Measurements from ENCODE around the gene CTPS2. TPM values are rescaled to one million over a fixed set of nuclear protein-coding genes. Genes with fewer than 3 reads are reported as not detected.

CTPS2 gene
- total RNA-seq, 1 donor from 2014 or later: 12.6 TPM

- TF ChIP-seq CTCF (IDR thresholded peaks at IDR 0.05): no peak
- no peak for DNase-seq (ENCODE audit: low spot score in 2 of 2)
- no peaks in the 10 kb centered on the region for H3K27me3 ChIP-seq
- no peaks in the 10 kb centered on the region for H3K4me1 ChIP-seq
- H3K36me3 ChIP-seq: peaks cover 0 to 7% of the 10 kb centered on the region in 2 donors
- H3K27ac ChIP-seq: no peak overlapping the region
- intact Hi-C loops (cut with DNase I): no loop called here
- H3K9me3 ChIP-seq: no peaks in the 10 kb centered on the region
- no peak overlapping the region for H3K4me3 ChIP-seq
These were observed 72.5 kb downstream of the CTPS2 start for GRCh38 chrX:16639966-16640365.

DNA sequence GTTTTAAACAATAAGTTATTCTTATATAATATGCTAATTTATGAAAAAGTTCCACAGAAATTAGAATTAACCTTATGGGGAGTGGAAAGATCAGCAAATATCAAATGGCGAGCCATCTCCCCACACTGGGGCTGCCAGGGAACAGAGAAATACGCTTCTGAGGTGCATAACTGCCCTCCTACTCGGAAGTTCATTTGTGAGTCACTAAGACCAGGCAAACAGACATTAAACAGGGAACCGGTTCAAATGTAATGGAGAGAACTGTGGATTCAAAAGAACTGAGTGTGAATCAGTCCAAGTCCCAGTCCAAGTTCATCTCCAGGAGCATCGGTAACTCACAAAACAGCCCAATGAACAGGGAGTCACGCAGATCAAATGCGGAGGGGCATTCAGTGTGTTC, 73.9 kb downstream of the CTPS2 start:
- Histone ChIP-seq H3K36me3 (peaks cover 0 to 7% of the 10 kb centered on the region in 2 donors), H3K4me3 (no peak overlapping the region)

GRCh38 chrX:16635596-16635995, 76.9 kb downstream of the CTPS2 start:
- no peak overlapping the region for H3K27ac ChIP-seq
- intact Hi-C loops (cut with DNase I): no loop called here
- TF ChIP-seq CTCF (IDR thresholded peaks at IDR 0.05): no peak
- H3K9me3 ChIP-seq: no peaks in the 10 kb centered on the region
- H3K36me3 ChIP-seq: peaks cover 0 to 7% of the 10 kb centered on the region in 2 donors
- no peak overlapping the region for H3K4me3 ChIP-seq
- H3K27me3 ChIP-seq: no peaks in the 10 kb centered on the region
- H3K4me1 ChIP-seq: no peaks in the 10 kb centered on the region
- DNase-seq (ENCODE audit: low spot score in 2 of 2): no peak

More for the DNA sequence above, 73.9 kb downstream of the CTPS2 start:
- no peak for DNase-seq (ENCODE audit: low spot score in 2 of 2)
- no peaks in the 10 kb centered on the region for H3K9me3 ChIP-seq
- H3K27ac ChIP-seq: no peak overlapping the region
- no peaks in the 10 kb centered on the region for H3K27me3 ChIP-seq
- no peaks in the 10 kb centered on the region for H3K4me1 ChIP-seq
- intact Hi-C loops (cut with DNase I): no loop called here
- no peak for TF ChIP-seq CTCF (IDR thresholded peaks at IDR 0.05)

DNA sequence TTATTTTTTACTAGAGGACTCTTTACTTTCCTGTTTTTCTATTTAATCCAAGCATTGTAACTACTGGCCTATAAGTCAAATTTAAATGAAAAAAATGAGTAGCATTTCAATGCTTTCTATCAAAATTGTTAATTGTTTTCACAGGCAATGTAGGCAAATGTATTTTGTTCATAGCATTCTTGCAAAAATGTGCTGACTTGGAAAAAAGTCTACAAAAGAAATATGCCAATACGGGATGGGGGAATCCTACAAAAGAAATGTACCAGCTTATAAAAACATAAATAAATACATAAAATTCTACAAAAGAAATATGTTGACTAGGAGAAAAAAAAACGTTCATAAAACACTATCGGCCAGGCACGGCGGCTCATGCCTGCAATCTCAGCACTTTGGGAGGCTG, 77.4 kb downstream of the CTPS2 start:
- H3K27ac ChIP-seq: no peak overlapping the region
- H3K36me3 ChIP-seq: peaks cover 0 to 7% of the 10 kb centered on the region in 2 donors
- no peaks in the 10 kb centered on the region for H3K4me1 ChIP-seq
- no peak for TF ChIP-seq CTCF (IDR thresholded peaks at IDR 0.05)
- DNase-seq (ENCODE audit: low spot score in 2 of 2): no peak
- no peaks in the 10 kb centered on the region for H3K9me3 ChIP-seq
- no peak overlapping the region for H3K4me3 ChIP-seq
- intact Hi-C loops (cut with DNase I): no loop called here
- H3K27me3 ChIP-seq: no peaks in the 10 kb centered on the region

GRCh38 chrX:16633754-16634153, 78.7 kb downstream of the CTPS2 start:
- no peaks in the 10 kb centered on the region for H3K27me3 ChIP-seq
- H3K9me3 ChIP-seq: no peaks in the 10 kb centered on the region
- TF ChIP-seq CTCF (IDR thresholded peaks at IDR 0.05): no peak
- no peak overlapping the region for H3K27ac ChIP-seq
- intact Hi-C loops (cut with DNase I): no loop called here
- DNase-seq (ENCODE audit: low spot score in 2 of 2): no peak
- H3K4me3 ChIP-seq: no peak overlapping the region
- peaks cover 0 to 4% of the 10 kb centered on the region in 2 donors for H3K36me3 ChIP-seq
- H3K4me1 ChIP-seq: no peaks in the 10 kb centered on the region

- Histone ChIP-seq H3K27ac (no peak overlapping the region), H3K9me3 (no peaks in the 10 kb centered on the region), H3K27me3 (no peaks in the 10 kb centered on the region), H3K36me3 (no peaks in the 10 kb centered on the region), H3K4me3 (no peak overlapping the region), H3K4me1 (no peaks in the 10 kb centered on the region)
- DNase-seq (ENCODE audit: low spot score in 2 of 2): no peak
- TF ChIP-seq CTCF (IDR thresholded peaks at IDR 0.05): no peak
- intact Hi-C loops (cut with DNase I): no loop called here
These were observed 82.6 kb downstream of the CTPS2 start for GRCh38 chrX:16629909-16630308.

Data from ascending aorta (tissue), 2 donors.